Stomach (tissue), 9 donors: ENCODE data around the gene DGCR6L. TPM values are rescaled to one million over a fixed set of nuclear protein-coding genes. Genes with fewer than 3 reads are reported as not detected.
"Not testable (repeated sequence)": the region's sequence is repeated elsewhere in the genome, so short reads cannot be mapped to it uniquely, and the experiment has no call there.

Source experiments
- DNase-seq, 2 donors: peaks; one replicate each; pipeline versions ENCODE4 v3.0.0 to v3.0.0-alpha.2; 2013 to 2019
- H3K27ac ChIP-seq, 5 donors: fragments of 200-600 bp in 4 of 5; sonication (generic) in 4 of 5; one replicate each; pipeline ENCODE4 v1.5.1; 2013 to 2019; ENCODE audit warnings: mild to moderate bottlenecking in 1 of 5, moderate library complexity in 1 of 5
- H3K27me3 ChIP-seq, 3 donors: fragments of 200-600 bp; sonication (generic); one replicate each; pipeline ENCODE4 v1.5.1; 2017 to 2019; ENCODE audit warnings: mixed run types in 1 of 3
- H3K36me3 ChIP-seq, 4 donors: fragments of 200-600 bp; sonication (generic); 1 replicate in 3 of 4; 2 replicates in 1 of 4; pipeline ENCODE4 v1.5.1; 2016 to 2019
- H3K4me1 ChIP-seq, 4 donors: fragments of 200-600 bp; sonication (generic); one replicate each; pipeline ENCODE4 v1.5.1; 2016 to 2019
- H3K4me3 ChIP-seq, 4 donors: fragments of 200-600 bp; sonication (generic) in 3 of 4; one replicate each; pipeline ENCODE4 v1.5.1; 2016 to 2019; ENCODE audit warnings: mild to moderate bottlenecking in 1 of 4
- H3K9me3 ChIP-seq, 4 donors: fragments of 200-600 bp; sonication (generic); one replicate each; pipeline ENCODE4 v1.5.1; 2016 to 2019
- EP300 ChIP-seq: sonication (generic); formaldehyde crosslinking; IDR thresholded peaks from one replicate; pipeline ENCODE4 v1.6.1; 2017; ENCODE audit warnings: antibody characterized with exemption
- POLR2A ChIP-seq, 4 donors: fragments of 450-650 bp; IDR thresholded peaks; one replicate each; pipeline ENCODE4 v1.6.1; 2016; ENCODE audit warnings: antibody characterized with exemption in 4 of 4, control low read depth in 2 of 4, mild to moderate bottlenecking in 1 of 4, moderate library complexity in 1 of 4
- POLR2AphosphoS5 ChIP-seq, 3 donors: sonication (generic); formaldehyde crosslinking; IDR thresholded peaks; one replicate each; pipeline ENCODE4 v1.6.1; 2016; ENCODE audit warnings: antibody characterized with exemption in 3 of 3
- WGBS, 5 donors: extraction: QIAGEN DNeasy Blood & Tissue Kit in 3 of 5; methylation state at CpG; one replicate each; pipeline versions ENCODE4 v1.1.5 to v1.1.7; 2013 to 2018; 5-methylcytosine and 5-hydroxymethylcytosine counted together
- intact Hi-C: fragments of 100-400 bp; cut with DNase I; formaldehyde crosslinking; loops from one replicate; pipeline ENCODE4 v1.15.1; 2023; ENCODE audit warnings: low total_unique reads
- polyA plus RNA-seq, 3 donors: library from polyadenylated mRNA; stranded (reverse); fragments of 200-250 nt; gene quantifications; one replicate each; pipeline ENCODE4 v1.2.3, GENCODE V29; 2013
- total RNA-seq, 5 donors: library from RNA; depleted of rRNA; stranded (reverse); fragments of >200 nt; gene quantifications; one replicate each; pipeline versions ENCODE4 v1.1.0 to v1.2.3, GENCODE V29; 2014 to 2016
- TF ChIP-seq, protein P1 (sequence below), 7 experiments: fragments of 450-650 bp in 4 of 7; fragments of 200-600 bp in 3 of 7; sonication (generic) in 3 of 7; IDR thresholded peaks; one replicate each; pipeline ENCODE4 v1.5.1; 2016 to 2019; ENCODE audit warnings: antibody characterized with exemption in 7 of 7, control low read depth in 2 of 7, mild to moderate bottlenecking in 1 of 7
- donor health status: healthy with polysubstance abuse.
- donor health status: Bipolar disorder and iron deficiency.
- donor health status: healthy.

Gene DGCR6L
- total and polyA plus RNA-seq, 8 donors: 21.4 to 148 (median 71.1) TPM

DNA sequence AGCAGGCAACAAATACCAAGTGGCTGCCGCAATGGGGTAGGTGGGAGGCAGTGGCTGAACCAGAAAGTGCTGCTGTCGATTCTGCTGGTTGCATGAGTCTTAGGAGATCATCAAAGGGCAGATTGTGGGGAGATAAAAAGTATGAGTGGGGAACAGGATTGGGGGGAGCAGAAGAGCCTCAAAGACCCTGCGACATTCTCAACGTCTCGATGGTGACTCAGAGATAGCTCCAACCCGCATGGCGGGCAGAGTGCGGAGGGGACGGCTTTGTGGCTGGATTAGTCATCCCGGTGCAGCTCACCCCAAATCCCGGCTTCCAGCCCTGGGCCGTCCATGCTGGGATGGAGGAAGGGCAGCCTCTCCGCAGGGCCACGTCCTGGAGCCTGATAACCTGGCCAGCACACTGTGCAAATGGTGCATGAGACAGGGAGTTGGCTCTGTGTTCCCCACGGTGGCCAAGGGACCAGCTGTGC is 40.2 kb downstream of the DGCR6L start:
- WGBS, 5 donors: 47 to 62% (median 59%) methylated on average over 15 of the region's 15 CpGs
- TF ChIP-seq POLR2A (IDR thresholded peaks at IDR 0.05): no peak
- TF ChIP-seq, protein P1, sequence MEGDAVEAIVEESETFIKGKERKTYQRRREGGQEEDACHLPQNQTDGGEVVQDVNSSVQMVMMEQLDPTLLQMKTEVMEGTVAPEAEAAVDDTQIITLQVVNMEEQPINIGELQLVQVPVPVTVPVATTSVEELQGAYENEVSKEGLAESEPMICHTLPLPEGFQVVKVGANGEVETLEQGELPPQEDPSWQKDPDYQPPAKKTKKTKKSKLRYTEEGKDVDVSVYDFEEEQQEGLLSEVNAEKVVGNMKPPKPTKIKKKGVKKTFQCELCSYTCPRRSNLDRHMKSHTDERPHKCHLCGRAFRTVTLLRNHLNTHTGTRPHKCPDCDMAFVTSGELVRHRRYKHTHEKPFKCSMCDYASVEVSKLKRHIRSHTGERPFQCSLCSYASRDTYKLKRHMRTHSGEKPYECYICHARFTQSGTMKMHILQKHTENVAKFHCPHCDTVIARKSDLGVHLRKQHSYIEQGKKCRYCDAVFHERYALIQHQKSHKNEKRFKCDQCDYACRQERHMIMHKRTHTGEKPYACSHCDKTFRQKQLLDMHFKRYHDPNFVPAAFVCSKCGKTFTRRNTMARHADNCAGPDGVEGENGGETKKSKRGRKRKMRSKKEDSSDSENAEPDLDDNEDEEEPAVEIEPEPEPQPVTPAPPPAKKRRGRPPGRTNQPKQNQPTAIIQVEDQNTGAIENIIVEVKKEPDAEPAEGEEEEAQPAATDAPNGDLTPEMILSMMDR (IDR thresholded peaks at IDR 0.05): no peak
- TF ChIP-seq EP300: no peak
- TF ChIP-seq POLR2AphosphoS5 (IDR thresholded peaks at IDR 0.05): no peak
- DNase-seq: no peak
- Histone ChIP-seq H3K9me3 (no peaks in the 10 kb centered on the region), H3K36me3 (no peaks in the 10 kb centered on the region), H3K27ac (no peak overlapping the region), H3K4me3 (no peak overlapping the region), H3K4me1 (no peaks in the 10 kb centered on the region), H3K27me3 (peaks cover 0 to 8% (median 0%) of the 10 kb centered on the region in 3 donors)
- intact Hi-C loops: no loop called here

DNA sequence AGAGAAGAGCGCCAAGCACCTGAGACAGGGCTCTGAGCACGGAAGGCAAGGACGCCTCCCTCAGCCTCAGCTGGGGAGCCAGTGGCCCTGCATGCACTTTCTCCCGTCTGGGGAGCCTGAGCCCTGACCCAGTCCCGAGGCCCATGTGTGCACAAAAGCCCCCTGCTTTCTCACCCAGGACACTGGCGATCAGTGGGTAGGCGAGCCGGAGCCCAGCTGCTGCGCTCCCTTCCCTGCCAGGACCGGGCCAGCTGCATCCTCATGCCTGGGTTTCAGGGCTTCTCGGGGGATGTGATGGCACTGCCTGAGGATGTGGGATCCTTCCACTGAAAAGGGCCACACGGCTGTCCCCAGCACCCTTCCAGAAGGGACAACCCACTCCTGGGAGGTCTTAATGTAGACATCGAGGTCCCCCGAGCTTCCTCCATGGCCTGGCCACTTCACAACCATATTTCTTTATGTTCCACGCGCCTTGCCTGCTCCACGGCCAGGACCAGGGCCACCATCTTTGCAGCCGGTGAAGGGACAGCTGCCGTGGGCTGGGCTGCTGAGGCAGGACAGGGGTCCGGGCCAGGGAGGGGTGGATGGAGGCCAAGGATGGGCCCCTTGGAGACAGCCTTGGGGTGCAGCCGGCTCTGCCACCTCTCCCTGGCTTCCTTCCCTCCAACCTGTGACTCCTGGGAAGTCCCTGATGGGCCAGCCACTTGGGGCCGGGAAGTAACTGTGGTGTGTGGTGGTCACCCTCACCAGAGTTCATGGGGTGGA is 41.0 kb downstream of the DGCR6L start:
- H3K27ac ChIP-seq, H3K4me3 ChIP-seq, intact Hi-C loops, H3K4me1 ChIP-seq, DNase-seq, H3K36me3 ChIP-seq, H3K9me3 ChIP-seq, H3K27me3 ChIP-seq: not testable (repeated sequence)
- WGBS, 5 donors: 81 to 88% (median 84%) methylated on average over 16 to 22 of the region's 22 CpGs; no CpG with 5 or more reads in 1 of the 5 donors

DNA sequence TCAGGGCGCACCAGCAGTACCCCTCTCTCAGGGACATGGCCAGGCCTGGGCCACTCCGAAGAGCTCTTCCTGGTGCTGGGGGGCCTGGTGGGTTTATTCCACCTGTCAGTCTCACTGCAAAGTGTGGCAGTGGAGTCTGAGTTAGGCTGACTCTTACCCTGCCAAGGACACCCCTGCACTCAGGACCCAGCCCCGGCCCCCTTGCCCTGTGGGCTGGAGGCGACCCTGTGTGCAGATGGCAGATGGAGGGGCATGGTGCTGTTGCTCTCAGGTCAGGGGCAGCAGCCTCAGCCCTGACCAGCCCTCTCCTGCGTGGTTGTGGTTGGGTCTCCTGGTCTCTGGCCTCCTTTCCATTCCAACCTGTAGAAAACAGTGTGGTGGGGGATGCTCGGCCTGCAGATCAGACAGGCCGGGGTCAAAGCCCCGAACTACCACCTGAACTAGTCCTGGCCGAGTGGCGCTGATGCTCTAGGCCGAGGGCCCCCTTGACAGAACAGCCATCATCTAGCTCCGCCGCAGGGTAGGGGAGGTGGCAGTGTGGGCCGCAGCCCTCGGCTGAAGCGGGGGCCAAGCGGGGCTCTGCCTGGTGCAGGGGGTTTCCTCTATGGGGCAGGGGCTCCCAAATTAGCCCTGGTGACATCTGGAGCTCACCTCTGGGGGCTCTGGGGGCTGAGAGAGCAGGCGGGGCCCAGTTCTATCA is 41.8 kb downstream of the DGCR6L start:
- H3K4me1 ChIP-seq, intact Hi-C loops, H3K9me3 ChIP-seq, H3K4me3 ChIP-seq, H3K27ac ChIP-seq, DNase-seq, H3K27me3 ChIP-seq, H3K36me3 ChIP-seq: not testable (repeated sequence)
- WGBS, 5 donors: 61 to 93% (median 82%) methylated on average over 3 to 17 of the region's 18 CpGs

DNA sequence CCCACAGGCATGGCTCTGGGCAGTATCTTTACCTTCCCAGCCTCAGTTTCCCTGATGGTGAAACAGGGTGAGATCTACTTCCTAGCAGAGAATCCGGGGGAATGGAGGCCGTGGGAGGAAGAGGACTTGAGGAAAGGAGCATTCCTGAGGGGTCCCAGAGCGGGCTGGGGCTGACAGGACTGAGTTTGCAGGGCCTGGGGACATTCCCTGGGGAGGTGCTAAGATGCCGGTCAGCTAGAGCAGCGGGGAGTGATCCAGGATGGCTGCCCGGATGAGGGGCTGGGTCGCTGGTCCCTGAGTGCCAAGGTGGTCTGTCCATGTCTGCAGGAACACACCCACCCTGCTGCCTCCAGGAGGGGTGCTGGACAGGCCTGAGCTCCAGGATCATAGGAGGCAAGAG is 43.4 kb downstream of the DGCR6L start:
- intact Hi-C loops: no loop called here
- WGBS, 5 donors: 70 to 85% (median 76%) methylated on average over 6 to 7 of the region's 7 CpGs
- H3K9me3 ChIP-seq: no peaks in the 10 kb centered on the region
- H3K27me3 ChIP-seq: peaks cover 0 to 5% (median 0%) of the 10 kb centered on the region in 3 donors
- TF ChIP-seq, protein P1 (IDR thresholded peaks at IDR 0.05): no peak
- no peak for TF ChIP-seq POLR2AphosphoS5 (IDR thresholded peaks at IDR 0.05)
- TF ChIP-seq POLR2A (IDR thresholded peaks at IDR 0.05): no peak
- no peak for TF ChIP-seq EP300
- H3K27ac ChIP-seq: no peak overlapping the region
- no peak overlapping the region for H3K4me3 ChIP-seq
- no peaks in the 10 kb centered on the region for H3K36me3 ChIP-seq
- DNase-seq: no peak
- no peaks in the 10 kb centered on the region for H3K4me1 ChIP-seq

DNA sequence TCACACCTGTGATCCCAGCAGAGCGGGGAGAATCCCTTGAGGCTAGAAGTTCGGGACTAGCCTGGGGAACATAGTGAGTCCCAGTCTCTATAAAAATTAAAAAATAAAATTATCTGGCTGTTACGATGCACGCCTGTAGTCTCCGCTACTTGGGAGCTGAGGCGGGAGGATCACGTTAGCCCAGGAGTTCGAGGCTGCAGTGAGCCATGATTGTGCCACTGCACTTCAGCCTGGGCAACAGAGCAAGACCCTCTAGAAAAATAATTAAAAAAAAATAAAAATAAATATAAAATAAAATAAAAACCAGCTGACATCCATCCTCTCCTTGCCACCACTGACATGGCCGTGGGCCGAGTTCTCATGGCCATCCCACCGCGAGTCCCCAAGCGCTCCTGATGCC is 44.0 kb downstream of the DGCR6L start:
- Histone ChIP-seq H3K27ac (no peak overlapping the region), H3K9me3 (no peaks in the 10 kb centered on the region), H3K4me1 (no peaks in the 10 kb centered on the region), H3K27me3 (peaks cover 0 to 4% (median 0%) of the 10 kb centered on the region in 3 donors), H3K36me3 (no peaks in the 10 kb centered on the region), H3K4me3 (no peak overlapping the region)
- intact Hi-C loops: no loop called here
- WGBS, 5 donors: 90 to 97% (median 95%) methylated on average over 13 of the region's 13 CpGs
- no peak for DNase-seq
- TF ChIP-seq POLR2AphosphoS5 (IDR thresholded peaks at IDR 0.05) (no peak), EP300 (no peak), POLR2A (IDR thresholded peaks at IDR 0.05) (no peak)
- TF ChIP-seq, protein P1 (IDR thresholded peaks at IDR 0.05): no peak

DNA sequence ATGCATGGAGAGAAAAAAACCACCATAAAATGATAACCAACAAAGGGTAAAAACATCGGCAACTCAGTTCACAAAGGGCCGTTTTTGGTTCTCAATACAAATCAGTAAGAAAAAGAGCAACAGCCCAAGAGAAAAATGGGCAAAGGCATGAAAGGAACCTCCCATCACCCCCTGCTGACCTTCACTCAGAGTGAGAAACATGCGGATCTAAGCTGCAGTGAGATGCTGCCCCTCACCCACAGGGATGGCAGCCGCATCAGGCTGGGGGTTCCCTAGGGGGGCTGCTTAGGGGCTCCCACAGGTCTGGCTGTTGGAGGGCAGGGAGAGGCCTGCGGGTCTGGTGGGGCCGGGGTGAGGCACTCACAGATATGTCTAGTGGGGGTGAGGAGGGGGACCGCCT is 44.5 kb downstream of the DGCR6L start:
- H3K4me3 ChIP-seq, H3K4me1 ChIP-seq, H3K27me3 ChIP-seq, DNase-seq, H3K9me3 ChIP-seq, H3K27ac ChIP-seq, intact Hi-C loops, H3K36me3 ChIP-seq: not testable (repeated sequence)
- WGBS, 5 donors: 73 to 92% (median 79%) methylated on average over 5 to 6 of the region's 7 CpGs

DNA sequence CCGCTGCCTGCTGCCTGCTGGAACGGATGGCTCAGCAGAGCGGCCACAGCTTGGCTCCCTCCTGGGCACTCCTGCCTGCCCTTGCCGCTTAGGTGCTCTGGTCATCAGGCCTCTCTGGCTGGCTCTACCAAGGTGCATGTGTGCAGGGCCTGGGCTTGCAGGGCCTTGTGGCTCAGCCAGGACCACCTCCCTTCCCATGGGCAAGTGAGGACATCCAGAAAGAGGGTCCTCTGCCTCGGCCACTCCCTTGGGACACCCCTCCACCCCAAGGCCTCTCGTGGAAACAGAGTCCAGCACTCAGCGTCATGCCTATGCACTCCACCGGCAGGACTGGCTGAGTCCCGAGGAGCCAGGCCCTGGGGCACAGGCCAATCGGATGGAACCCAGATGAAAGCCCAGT is 45.5 kb downstream of the DGCR6L start:
- 70 to 94% (median 89%) methylated on average over 2 to 8 of the region's 10 CpGs for WGBS, 5 donors

More for the DNA sequence above, 45.5 kb downstream of the DGCR6L start:
- H3K4me3 ChIP-seq, H3K27me3 ChIP-seq, H3K4me1 ChIP-seq, H3K36me3 ChIP-seq, DNase-seq, H3K9me3 ChIP-seq, H3K27ac ChIP-seq, intact Hi-C loops: not testable (repeated sequence)
